Stimulated activated CD8-positive, alpha-beta memory T cell treated with anti-CD3 and anti-CD28 coated beads, Interleukin-2, amount 100 ng/mL, for 1 hour (primary cell): Measurements from ENCODE around the gene NAXE.
"Not testable (repeated sequence)": the region's sequence is repeated elsewhere in the genome, so short reads cannot be mapped to it uniquely, and the experiment has no call there.

Experiments used
- DNase-seq, 2 donors: peaks; one replicate each; pipeline ENCODE4 v3.0.0-alpha.2; 2020; ENCODE audit warnings: low read depth in 2 of 2

The NAXE gene

GRCh38 chr1:156591432-156592157 is at the start of gene NAXE:
NAXE (plus strand) TSS chr1:156591776; CDS start chr1:156591805, 29 bp downstream.
- peak; percentile 30 to 48 for DNase-seq

DNA sequence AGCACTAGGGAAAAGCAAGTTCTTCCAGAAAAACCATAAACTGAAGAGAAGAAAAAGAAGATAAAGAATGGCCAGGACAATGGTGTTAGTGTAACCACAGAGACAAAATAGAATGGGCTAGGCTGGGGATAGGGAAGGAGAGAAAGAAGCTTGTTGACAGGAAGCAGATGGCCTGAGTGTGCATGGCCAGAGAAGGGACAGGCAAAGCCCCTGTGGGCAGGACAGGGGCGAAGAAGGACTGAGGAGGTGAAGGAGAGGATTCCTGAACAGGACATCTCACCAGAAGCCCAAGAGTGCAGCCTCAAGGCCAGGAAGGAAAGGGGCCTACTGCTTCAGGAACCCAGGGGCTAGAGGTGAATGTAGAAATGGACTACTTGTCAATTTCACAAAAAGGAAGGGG is 48.5 kb upstream of the NAXE start:
- no peak for DNase-seq

DNA sequence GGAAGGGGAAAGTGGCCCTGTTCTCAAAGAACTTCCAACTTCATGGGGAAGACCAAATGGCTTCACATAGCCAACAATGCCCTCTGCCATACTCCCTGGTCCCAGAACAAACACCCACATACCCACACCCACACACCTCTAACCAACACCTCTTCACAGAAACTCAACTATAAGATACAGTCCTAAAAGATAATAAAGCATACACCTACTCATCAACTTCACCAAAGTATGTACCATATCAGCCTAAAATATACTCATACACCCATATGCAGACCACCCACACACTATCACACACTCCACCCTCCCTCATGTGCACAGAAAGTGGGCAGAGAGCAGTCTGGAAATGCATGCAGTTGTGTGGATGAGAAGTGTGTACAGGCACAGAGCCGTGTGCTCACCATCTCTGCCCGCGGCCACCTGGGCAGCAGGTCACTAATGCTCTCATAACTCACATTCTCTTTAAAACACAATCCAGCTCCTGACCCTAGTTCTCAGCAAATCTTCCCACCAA is 46.9 kb upstream of the NAXE start:
- DNase-seq, result no peak

- DNase-seq, result no peak
These were observed 45.3 kb upstream of the NAXE start for GRCh38 chr1:156546267-156546666.

- no peak for DNase-seq
These were observed 44.1 kb upstream of the NAXE start for GRCh38 chr1:156547434-156547833.

DNA sequence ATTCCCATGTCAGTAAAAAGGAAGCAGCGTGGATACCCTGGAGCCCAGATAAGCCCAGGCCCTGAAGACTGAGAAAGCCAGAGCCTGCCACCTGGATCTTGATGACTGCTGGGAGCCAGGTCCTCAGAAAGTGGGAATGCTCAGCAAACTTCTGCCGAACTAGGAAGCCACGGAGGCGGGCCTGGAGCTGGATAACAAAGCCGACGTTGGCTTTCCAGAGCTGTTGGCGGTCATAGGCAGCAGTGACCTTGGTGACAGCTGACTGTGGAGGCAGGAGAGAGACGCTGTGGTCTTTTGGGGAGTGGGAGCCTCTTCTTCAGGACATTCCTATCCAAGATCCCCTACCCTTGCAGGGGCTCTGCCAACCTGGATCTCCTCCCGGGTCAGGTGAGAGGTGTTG is 43.6 kb upstream of the NAXE start:
- no peak for DNase-seq

- DNase-seq, result no peak
These were observed 42.2 kb upstream of the NAXE start for GRCh38 chr1:156549390-156549789.

GRCh38 chr1:156549831-156550230 is 41.7 kb upstream of the NAXE start:
- no peak for DNase-seq

- no peak for DNase-seq
These were observed 41.2 kb upstream of the NAXE start for GRCh38 chr1:156550346-156550745.

- DNase-seq, result no peak
These were observed 40.4 kb upstream of the NAXE start for GRCh38 chr1:156551066-156551643.

- DNase-seq, result no peak
These were observed 39.7 kb upstream of the NAXE start for GRCh38 chr1:156551869-156552268.

DNA sequence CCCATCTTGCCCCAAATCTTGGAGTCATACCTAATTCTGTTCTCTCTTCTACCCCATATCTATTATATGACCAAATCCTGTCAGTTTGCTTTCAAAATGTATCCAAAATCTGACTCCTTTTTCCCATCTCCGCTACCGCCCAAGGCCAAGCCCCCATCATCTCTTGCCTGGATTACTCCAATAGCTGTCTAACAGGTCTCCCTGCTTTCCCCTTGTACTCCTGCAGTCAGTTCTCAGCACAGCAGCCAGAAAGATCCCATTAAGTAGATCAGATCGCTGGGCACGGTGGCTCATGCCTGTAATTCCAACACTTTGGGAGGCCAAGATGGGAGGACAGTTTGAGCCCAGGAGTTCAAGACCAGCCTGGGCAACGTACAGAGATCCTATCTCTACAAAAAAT is 39.1 kb upstream of the NAXE start:
- no peak for DNase-seq

GRCh38 chr1:156552937-156553336 is 38.6 kb upstream of the NAXE start:
- DNase-seq, result not testable (repeated sequence)

DNA sequence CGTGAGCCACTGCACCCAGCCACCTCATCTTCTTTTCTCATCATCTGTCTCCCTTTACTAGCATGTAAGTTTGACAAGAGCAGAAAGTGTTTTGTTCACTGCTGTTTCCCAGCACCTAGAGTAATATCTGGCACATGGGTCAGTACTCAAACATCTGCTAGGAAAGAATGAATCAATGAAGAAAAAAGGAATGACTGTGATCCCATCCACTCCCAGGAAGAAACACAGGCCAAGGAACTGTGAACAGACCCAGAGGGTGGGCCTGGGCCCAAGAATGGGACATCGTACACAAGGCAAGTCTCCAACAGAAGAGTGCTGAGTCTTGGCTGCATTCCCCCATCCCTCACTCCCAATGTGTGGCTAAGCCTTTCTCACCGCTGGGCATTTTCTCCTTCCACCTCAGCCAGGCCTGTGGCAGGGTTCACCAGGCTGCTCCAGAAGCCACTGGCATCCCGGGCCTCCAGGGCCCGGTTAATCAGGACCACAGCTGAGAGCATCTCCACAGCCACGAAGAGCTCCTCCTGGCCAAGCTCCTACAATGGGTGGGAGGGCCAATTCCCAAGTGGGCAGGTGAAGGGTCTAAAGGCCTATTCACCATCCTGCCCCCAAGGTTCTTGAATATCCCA is 37.6 kb upstream of the NAXE start:
- no peak for DNase-seq

DNA sequence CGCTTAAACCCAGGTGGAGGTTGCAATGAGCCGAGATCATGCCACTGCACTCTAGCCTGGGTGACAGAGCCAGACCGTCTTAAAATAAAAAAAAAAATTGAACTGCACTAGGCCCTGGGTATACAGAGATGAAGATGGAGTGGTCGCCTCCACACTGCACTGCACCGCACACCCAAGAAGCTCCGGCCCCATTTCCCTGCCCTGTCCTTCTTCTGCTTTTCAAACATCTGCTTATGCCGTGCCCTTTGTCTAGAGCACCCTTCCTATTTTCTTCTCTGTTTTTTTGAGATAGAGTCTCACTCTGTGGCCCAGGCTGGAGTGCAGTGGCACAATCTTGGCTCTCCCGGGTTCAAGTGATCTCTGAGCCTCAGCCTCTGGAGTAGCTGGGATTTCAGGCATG is 36.6 kb upstream of the NAXE start:
- no peak for DNase-seq

DNA sequence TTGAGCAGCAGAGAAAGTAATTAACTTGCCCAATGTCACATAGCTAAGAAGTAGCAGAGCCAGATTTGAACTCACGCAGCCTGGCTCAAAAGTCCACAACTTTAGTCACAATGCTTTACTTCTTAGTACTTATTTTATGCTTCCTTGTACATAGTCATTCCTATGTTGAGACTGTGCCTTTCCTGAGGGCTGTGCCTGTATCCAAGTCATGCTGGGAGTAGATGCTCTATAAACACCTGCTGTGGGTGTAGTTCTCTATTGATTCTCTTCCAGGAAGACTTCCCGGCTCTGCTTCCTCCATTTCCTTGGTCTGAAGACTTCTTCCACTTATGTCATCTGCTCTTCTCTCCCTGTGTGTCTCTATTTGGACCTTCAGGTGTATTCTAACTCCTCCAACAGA is 35.9 kb upstream of the NAXE start:
- DNase-seq, result no peak

DNA sequence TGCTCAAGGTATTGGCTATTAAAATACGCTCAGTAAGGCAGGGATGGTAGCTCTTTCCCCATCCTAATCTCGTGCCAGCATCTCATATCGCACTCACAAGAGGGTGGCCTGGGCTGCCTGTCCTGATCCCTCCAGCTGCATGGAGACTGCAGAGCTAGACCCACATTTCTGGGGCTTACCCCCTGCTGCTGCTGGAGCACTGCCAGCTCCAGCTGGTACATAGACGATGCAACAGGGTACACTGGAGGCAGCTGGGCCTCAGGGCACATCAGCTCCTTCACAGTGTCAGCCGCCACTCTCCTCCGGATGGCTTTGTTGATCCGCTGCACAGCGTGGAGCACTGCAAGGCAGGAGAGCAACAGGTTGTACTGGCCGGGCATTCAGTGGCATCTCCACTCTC is 35.2 kb upstream of the NAXE start:
- no peak for DNase-seq

DNA sequence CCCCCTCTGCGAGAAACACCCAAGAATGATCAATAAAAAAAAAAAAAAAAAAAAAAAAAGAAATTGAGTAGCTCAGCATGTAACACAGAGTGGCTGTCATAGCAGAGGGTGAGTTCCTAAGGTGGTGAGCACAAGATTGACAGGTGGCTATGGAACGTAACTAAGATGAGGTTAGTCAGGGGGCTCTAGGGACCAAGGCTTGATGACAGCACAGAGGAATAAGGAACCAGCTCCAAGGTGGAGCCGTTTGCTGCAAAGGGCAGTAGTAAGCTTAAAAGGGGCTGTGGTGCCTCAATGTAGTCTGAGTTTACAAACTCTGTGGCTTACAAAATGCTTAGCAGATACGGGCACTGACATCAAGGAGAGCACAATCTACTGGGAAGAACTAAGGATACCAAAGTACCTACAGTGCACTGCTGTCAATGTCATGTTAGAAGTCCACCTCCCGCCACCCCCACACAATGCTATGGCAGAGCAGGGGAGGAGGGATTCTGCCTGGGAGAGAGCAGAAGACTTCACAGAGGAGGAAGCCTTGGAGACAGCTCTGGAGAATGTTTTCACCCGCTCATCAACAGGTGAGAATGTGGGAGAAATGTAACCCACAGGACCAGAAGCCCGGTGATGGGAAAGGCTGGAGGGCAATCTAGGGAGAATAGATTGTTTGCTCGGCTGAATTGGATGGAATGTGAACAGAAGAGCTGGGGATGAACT is 32.3 kb upstream of the NAXE start:
- DNase-seq, result no peak

GRCh38 chr1:156559797-156560385 is 31.7 kb upstream of the NAXE start:
- no peak for DNase-seq

DNA sequence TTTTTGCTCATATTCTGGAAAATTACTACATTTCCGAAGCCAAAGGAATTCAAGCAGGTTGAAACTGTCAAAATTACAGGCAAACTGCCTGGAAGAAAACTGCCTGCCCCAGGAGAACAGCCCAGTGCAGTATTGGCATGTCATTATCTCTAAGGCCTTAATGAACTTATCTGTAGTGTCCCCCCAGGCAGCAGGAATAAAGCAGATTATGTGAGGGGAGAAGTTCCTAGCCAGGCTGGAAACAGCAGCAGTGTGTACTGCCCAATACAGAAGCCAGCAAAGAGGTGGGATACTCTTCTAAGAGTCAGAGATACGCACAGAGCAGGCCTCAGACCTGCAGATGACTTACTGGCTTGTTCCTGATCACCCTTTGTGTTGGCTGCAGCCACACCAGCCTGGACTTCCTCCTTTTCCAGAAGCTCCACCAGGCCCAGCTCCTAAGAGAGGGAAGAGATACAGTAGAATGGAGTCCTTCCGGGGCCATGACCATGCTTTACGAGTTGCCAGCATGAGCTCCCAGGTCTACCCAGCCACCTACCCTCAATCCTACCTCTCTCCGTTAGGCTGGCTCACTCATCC is 30.9 kb upstream of the NAXE start:
- no peak for DNase-seq

GRCh38 chr1:156565519-156565918 is 26.1 kb upstream of the NAXE start:
- no peak for DNase-seq

GRCh38 chr1:156566436-156566835 is 25.1 kb upstream of the NAXE start:
- DNase-seq, result no peak
